Measurements from ENCODE around the gene CREBRF.

DNA sequence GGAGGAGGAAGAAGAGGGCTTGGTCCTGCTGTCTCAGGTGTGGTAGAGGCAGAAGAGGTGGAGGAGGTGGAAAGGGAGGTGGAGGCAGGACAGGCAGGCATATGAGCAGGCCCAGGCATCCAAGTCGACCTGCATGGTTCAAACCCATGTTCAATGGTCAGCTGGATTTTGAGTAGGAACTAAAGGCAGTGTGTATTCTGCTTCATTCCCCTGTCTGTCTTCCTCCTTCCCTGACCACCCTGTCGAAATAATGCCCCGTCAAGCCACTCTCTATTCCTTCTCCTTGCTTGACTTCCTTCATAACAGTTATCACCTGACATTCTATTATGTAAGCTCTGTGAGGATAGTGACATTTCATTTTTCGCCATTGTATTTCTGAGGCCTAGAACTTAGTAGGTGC is 37.8 kb upstream of the CREBRF start:
- TF ChIP-seq MXI1 (IDR thresholded peaks at IDR 0.05; ENCODE audit: low read depth, low read length) (no peak), ZNF830 (CRISPR knock-in tag; IDR thresholded peaks at IDR 0.05) (no peak), FOXJ3 (CRISPR knock-in tag; IDR thresholded peaks at IDR 0.05) (no peak), ZFP36 (IDR thresholded peaks at IDR 0.05; ENCODE audit: low read depth, low read length, partially characterized antibody) (no peak), ZNF253 (CRISPR knock-in tag; conservative IDR thresholded peaks at IDR 0.05) (no peak), FOS (IDR thresholded peaks at IDR 0.05; ENCODE audit: extremely low read depth, insufficient read length) (no peak), YBX1 (IDR thresholded peaks at IDR 0.05) (no peak), SOX6 (IDR thresholded peaks at IDR 0.05) (no peak), MYC (IDR thresholded peaks at IDR 0.05; ENCODE audit: low read depth, low read length) (no peak), MYC (CRISPR knock-in tag; IDR thresholded peaks at IDR 0.05; ENCODE audit: borderline replicate concordance, low read depth) (no peak)
- TF ChIP-seq, protein P1, sequence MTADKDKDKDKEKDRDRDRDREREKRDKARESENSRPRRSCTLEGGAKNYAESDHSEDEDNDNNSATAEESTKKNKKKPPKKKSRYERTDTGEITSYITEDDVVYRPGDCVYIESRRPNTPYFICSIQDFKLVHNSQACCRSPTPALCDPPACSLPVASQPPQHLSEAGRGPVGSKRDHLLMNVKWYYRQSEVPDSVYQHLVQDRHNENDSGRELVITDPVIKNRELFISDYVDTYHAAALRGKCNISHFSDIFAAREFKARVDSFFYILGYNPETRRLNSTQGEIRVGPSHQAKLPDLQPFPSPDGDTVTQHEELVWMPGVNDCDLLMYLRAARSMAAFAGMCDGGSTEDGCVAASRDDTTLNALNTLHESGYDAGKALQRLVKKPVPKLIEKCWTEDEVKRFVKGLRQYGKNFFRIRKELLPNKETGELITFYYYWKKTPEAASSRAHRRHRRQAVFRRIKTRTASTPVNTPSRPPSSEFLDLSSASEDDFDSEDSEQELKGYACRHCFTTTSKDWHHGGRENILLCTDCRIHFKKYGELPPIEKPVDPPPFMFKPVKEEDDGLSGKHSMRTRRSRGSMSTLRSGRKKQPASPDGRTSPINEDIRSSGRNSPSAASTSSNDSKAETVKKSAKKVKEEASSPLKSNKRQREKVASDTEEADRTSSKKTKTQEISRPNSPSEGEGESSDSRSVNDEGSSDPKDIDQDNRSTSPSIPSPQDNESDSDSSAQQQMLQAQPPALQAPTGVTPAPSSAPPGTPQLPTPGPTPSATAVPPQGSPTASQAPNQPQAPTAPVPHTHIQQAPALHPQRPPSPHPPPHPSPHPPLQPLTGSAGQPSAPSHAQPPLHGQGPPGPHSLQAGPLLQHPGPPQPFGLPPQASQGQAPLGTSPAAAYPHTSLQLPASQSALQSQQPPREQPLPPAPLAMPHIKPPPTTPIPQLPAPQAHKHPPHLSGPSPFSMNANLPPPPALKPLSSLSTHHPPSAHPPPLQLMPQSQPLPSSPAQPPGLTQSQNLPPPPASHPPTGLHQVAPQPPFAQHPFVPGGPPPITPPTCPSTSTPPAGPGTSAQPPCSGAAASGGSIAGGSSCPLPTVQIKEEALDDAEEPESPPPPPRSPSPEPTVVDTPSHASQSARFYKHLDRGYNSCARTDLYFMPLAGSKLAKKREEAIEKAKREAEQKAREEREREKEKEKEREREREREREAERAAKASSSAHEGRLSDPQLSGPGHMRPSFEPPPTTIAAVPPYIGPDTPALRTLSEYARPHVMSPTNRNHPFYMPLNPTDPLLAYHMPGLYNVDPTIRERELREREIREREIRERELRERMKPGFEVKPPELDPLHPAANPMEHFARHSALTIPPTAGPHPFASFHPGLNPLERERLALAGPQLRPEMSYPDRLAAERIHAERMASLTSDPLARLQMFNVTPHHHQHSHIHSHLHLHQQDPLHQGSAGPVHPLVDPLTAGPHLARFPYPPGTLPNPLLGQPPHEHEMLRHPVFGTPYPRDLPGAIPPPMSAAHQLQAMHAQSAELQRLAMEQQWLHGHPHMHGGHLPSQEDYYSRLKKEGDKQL (CRISPR knock-in tag; IDR thresholded peaks at IDR 0.05; ENCODE audit: borderline replicate concordance), result no peak
- TF ChIP-seq, protein P2, sequence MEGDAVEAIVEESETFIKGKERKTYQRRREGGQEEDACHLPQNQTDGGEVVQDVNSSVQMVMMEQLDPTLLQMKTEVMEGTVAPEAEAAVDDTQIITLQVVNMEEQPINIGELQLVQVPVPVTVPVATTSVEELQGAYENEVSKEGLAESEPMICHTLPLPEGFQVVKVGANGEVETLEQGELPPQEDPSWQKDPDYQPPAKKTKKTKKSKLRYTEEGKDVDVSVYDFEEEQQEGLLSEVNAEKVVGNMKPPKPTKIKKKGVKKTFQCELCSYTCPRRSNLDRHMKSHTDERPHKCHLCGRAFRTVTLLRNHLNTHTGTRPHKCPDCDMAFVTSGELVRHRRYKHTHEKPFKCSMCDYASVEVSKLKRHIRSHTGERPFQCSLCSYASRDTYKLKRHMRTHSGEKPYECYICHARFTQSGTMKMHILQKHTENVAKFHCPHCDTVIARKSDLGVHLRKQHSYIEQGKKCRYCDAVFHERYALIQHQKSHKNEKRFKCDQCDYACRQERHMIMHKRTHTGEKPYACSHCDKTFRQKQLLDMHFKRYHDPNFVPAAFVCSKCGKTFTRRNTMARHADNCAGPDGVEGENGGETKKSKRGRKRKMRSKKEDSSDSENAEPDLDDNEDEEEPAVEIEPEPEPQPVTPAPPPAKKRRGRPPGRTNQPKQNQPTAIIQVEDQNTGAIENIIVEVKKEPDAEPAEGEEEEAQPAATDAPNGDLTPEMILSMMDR (IDR thresholded peaks at IDR 0.05 in 2 of 3, conservative IDR thresholded peaks at IDR 0.05 in 1 of 3; ENCODE audit: insufficient read depth in 2 of 3, low read depth in 1 of 3, low read length in 3 of 3), result no peak
- TF ChIP-seq, protein P3, sequence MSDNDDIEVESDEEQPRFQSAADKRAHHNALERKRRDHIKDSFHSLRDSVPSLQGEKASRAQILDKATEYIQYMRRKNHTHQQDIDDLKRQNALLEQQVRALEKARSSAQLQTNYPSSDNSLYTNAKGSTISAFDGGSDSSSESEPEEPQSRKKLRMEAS (CRISPR knock-in tag; IDR thresholded peaks at IDR 0.05), result no peak
- TF ChIP-seq, protein P4, sequence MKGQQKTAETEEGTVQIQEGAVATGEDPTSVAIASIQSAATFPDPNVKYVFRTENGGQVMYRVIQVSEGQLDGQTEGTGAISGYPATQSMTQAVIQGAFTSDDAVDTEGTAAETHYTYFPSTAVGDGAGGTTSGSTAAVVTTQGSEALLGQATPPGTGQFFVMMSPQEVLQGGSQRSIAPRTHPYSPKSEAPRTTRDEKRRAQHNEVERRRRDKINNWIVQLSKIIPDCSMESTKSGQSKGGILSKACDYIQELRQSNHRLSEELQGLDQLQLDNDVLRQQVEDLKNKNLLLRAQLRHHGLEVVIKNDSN (CRISPR knock-in tag; IDR thresholded peaks at IDR 0.05), result no peak
